Muscle of arm (tissue), 12 donors: ENCODE results near the gene USP28. TPM values are rescaled to one million over a fixed set of nuclear protein-coding genes. Genes with fewer than 3 reads are reported as not detected.
A peak's percentile ranks its signal among the peaks of the same experiment; 100 is the strongest.
"Not testable (repeated sequence)": the region's sequence is repeated elsewhere in the genome, so short reads cannot be mapped to it uniquely, and the experiment has no call there.

Experiments
- DNase-seq: peaks from one replicate; pipeline ENCODE4 v3.0.0-alpha.2; 2013
- polyA plus RNA-seq, 12 donors: library from polyadenylated mRNA; unstranded; fragments of 120-200 nt; gene quantifications; one replicate each; pipeline ENCODE4 v1.2.1, GENCODE V29; 2013; ENCODE audit not compliant: insufficient read length in 12 of 12

Gene USP28
- polyA plus RNA-seq, 12 donors = 49.6 to 180 (median 95.0) TPM

DNA sequence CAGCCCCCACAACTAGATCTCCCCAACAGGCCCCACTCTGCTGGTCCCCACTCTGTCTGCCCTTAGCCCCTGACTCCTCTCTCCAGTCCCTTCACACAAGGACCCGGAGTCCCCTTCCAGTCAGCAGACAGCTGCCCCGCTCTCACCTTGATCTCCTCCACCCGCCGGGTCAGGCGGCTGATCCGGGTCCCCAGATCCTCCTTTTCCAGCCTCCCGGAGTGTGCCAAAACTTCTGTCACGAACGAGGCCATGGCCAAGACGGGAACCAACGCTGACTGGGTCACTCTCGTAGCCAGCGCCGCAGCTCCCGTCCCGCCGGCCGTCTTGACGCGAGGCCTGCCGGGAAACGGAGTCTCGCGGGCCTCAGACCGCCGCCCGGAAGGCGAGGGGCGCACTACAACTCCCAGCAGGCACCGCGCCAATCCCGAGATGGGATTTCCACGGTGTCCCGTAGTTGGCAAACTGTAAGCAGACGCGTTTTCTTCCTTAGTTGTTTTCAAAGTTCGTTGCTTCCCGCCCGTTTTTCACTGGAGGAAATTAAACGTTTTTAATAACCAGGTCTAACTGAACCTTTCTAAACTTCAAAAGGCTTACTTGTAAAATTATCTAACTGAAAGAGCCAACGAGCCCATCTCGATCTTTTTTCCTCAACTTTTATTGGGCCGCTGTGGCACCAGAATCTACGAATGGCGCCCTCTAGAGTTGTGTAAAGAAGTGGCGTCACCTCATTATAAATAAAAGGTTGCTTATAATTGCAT is 101.8 kb downstream of the USP28 start, which contains the start of gene ZW10:
TSS of gene ZW10 (minus strand) at position 277 of the 758 bp plus-strand sequence. CDS start at position 251, 26 bp downstream.
- DNase-seq = peak; percentile 99

DNA sequence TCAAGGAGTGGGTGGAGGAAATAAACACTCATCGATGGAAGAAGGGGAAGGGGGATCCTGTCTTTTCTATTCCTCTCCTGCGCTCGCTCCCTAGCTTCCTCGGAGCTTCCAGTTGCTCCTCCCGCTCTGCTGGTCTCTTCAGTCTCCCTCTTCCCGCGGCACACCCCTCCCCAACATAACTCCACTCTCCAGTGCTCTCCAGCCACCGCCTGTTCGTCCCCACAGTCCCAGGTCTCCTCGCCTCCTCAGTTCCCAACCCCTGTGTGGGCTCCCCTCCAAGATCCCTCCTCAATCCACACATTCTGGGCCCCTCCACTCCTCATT is 102.3 kb downstream of the USP28 start:
- DNase-seq = no peak

GRCh38 chr11:113771964-113772363 is 103.4 kb downstream of the USP28 start:
- no peak for DNase-seq

DNA sequence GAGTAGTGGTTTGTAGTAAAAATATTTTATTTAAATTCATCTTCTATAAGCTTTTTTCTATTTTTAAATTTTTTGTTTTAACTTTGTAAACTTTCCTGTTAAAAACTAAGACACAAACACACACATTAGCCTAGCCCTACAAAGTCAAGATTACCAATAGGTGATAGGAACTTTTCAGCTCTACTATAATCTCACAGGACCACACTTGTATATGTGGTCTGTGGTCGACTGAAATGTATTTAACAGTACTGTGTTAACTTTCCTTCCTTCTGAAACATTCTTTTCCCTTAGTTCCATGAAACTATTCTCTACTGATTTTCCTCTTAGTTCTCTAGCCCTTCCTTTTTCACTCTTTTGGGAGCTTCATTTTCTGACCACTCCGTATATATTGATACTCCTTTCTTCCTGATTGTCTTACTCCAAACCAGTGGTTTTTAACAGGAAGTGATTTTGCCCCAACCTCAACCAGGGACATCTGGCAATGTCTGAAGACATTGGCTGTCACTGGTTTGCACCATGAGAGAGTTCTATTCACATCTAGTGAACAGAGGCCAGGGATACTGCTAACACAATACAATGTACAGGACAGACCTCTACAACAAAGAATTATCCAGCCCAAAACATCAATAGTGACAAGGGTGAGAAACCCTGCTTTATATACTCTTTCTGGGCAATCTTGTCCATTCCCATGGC is 110.7 kb downstream of the USP28 start:
- DNase-seq = no peak

GRCh38 chr11:113763040-113763439 is 112.3 kb downstream of the USP28 start:
- not testable (repeated sequence) for DNase-seq

DNA sequence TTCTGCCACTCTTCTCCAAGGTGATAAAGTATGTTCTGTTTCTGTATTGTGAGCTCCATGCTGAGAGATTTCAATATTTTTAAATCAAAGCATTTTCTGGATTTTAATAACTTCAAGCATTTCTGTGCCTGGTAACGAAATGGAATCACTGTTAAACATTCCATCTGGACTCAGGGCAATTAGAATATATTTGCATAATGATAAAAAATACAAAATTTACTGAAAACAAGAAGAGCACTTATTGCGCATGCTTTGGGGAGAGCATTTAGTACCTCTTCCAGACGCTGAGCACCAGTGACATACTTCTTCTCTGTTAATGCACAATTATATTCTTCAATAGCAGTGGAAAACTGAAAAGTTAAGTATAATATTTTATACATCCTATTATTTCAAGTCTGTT is 115.1 kb downstream of the USP28 start:
- no peak for DNase-seq

DNA sequence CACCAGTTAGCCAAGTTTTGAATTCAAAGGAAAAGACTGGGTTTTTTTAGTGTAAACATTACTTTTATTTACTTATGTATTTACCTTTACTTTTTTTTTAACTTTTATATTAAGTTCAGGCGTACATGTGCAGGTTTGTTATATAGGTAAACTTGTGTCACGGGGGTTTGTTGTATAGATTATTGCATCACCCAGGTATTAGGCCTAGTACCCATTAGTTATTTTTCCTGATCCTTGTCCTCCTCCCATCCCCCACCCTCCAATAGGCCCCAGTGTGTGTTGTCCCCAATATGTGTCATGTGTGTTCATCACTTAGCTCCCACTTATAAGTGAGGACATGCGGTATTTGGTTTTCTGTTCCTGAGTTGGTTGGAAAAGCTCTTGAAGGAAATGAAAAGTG is 122.4 kb downstream of the USP28 start:
- DNase-seq = no peak

Other genes with a start within 250 kb of the USP28 start
- gene TMPRSS5, start 169.3 kb downstream of the USP28 start, polyA plus RNA-seq = 1 to 10 TPM in 6 of 12 donors, under 1 TPM in 4, not detected in 2; 0.35 to 2.3 (median 1.2) TPM
- gene ZW10, start 101.9 kb downstream of the USP28 start, polyA plus RNA-seq = 10 to 100 TPM in 11 of 12 donors, not detected in 1; 10.7 to 20.1 (median 17.5) TPM
- gene CLDN25, start 95.8 kb downstream of the USP28 start, polyA plus RNA-seq = under 1 TPM in 5 of 12 donors, not detected in 7; 0.26 to 0.99 (median 0.39) TPM
- under 1 TPM in 3 of 12 donors, not detected in 9; 0.11 to 0.13 (median 0.12) TPM for gene HTR3B, start 29.2 kb upstream of the USP28 start, polyA plus RNA-seq
- gene HTR3A, start 99.5 kb upstream of the USP28 start, polyA plus RNA-seq = under 1 TPM in 6 of 12 donors, not detected in 6; 0.09 to 0.30 (median 0.11) TPM
- gene ZBTB16, start 184.1 kb upstream of the USP28 start, polyA plus RNA-seq = 10 to 100 TPM in 2 of 12 donors, 1 to 10 TPM in 9, not detected in 1; 2.6 to 12.5 (median 6.8) TPM